ENCODE measurements around the gene TMEM271. TPM values are rescaled to one million over a fixed set of nuclear protein-coding genes. Genes with fewer than 3 reads are reported as not detected.

Gene TMEM271
- total and polyA plus RNA-seq, 10 of the 15 experiments (the other 5 are each of a cell fraction or from before 2014, with no cell fraction given) = not detected

GRCh38 chr4:566508-567295, 9.4 kb downstream of the TMEM271 start:
- H3K9me3 ChIP-seq (replicated peaks; ENCODE audit: control insufficient read depth, insufficient read depth, low read length) = no peaks in the 10 kb centered on the region; the same call in 2 of the 3 replicates
- no peak overlapping the region for H2AFZ ChIP-seq (ENCODE audit: control insufficient read depth, low read depth, low read length)
- SMC1A ChIA-PET (ENCODE audit: uncharacterized antibody, unreplicated experiment) = no interaction called here
- H4K20me1 ChIP-seq (ENCODE audit: control insufficient read depth, insufficient read depth) = no peaks in the 10 kb centered on the region
- WGBS (ENCODE audit: insufficient coverage, insufficient replicate concordance, low lambda C conversion rate, missing lambda C conversion rate) = 0% methylated on average over 1 of the region's 2 CpGs
- no peaks in the 10 kb centered on the region for H3K79me2 ChIP-seq (ENCODE audit: control insufficient read depth, insufficient read depth, low read length)
- TF ChIP-seq PKNOX1 (IDR thresholded peaks at IDR 0.05) = no peak
- RAD21 ChIA-PET (ENCODE audit: unreplicated experiment) = no interaction called here
- no peaks in the 10 kb centered on the region for H3K4me1 ChIP-seq (ENCODE audit: control insufficient read depth, insufficient read depth, low read length)
- no peaks in the 10 kb centered on the region for H3K36me3 ChIP-seq (ENCODE audit: control insufficient read depth in 2 of 2, insufficient read depth in 2 of 2, low read length in 1 of 2)
- ATAC-seq (no peak), DNase-seq (ENCODE audit: low read depth, low spot score) (no peak), FAIRE-seq (no peak)
- H3K4me2 ChIP-seq (ENCODE audit: control insufficient read depth, insufficient read depth) = no peak overlapping the region
- BruUV-seq (replicated peaks) = no TSS peak
- intact Hi-C loops (cut with micrococcal nuclease; ENCODE audit: unreplicated experiment) (no loop called here), in situ Hi-C loops (cut with MboI) (no loop called here)
- H3K27ac ChIP-seq (ENCODE audit: control insufficient read depth, insufficient read depth) = no peak overlapping the region
- no peaks in the 10 kb centered on the region for H3K27me3 ChIP-seq (replicated peaks in 1 of 2; ENCODE audit: control insufficient read depth in 2 of 2, insufficient read depth in 2 of 2, low read length in 1 of 2)
- H3K4me3 ChIP-seq = no peak overlapping the region
- CTCF ChIA-PET = no interaction called here
- H3K9ac ChIP-seq (ENCODE audit: control insufficient read depth, insufficient read depth, low read length) = no peak overlapping the region
- POLR2A ChIA-PET = no interaction called here

- Histone ChIP-seq H3K4me1 (ENCODE audit: control insufficient read depth, insufficient read depth, low read length) (no peaks in the 10 kb centered on the region), H3K4me2 (ENCODE audit: control insufficient read depth, insufficient read depth) (no peak overlapping the region), H3K27ac (ENCODE audit: control insufficient read depth, insufficient read depth) (no peak overlapping the region), H3K79me2 (ENCODE audit: control insufficient read depth, insufficient read depth, low read length) (no peaks in the 10 kb centered on the region), H3K9me3 (replicated peaks; ENCODE audit: control insufficient read depth, insufficient read depth, low read length) (no peaks in the 10 kb centered on the region; the same call in 2 of the 3 replicates), H3K36me3 (ENCODE audit: control insufficient read depth in 2 of 2, insufficient read depth in 2 of 2, low read length in 1 of 2) (no peaks in the 10 kb centered on the region), H3K4me3 (no peak overlapping the region), H3K27me3 (replicated peaks in 1 of 2; ENCODE audit: control insufficient read depth in 2 of 2, insufficient read depth in 2 of 2, low read length in 1 of 2) (no peaks in the 10 kb centered on the region), H4K20me1 (ENCODE audit: control insufficient read depth, insufficient read depth) (no peaks in the 10 kb centered on the region), H2AFZ (ENCODE audit: control insufficient read depth, low read depth, low read length) (no peak overlapping the region), H3K9ac (ENCODE audit: control insufficient read depth, insufficient read depth, low read length) (no peak overlapping the region)
- FAIRE-seq = no peak
- no TSS peak for BruUV-seq (replicated peaks)
- no peak for ATAC-seq
- intact Hi-C loops (cut with micrococcal nuclease; ENCODE audit: unreplicated experiment) = no loop called here
- 85% methylated on average over 7 of the region's 7 CpGs for WGBS (ENCODE audit: insufficient coverage, insufficient replicate concordance, low lambda C conversion rate, missing lambda C conversion rate)
- DNase-seq (ENCODE audit: low read depth, low spot score) = no peak
- CTCF ChIA-PET = no interaction called here
- POLR2A ChIA-PET = no interaction called here
- in situ Hi-C loops (cut with MboI) = no loop called here
- SMC1A ChIA-PET (ENCODE audit: uncharacterized antibody, unreplicated experiment) = no interaction called here
- RAD21 ChIA-PET (ENCODE audit: unreplicated experiment) = no interaction called here
- TF ChIP-seq CTCF (IDR thresholded peaks at IDR 0.05 in 2 of 3, conservative IDR thresholded peaks at IDR 0.05 in 1 of 3; ENCODE audit: control insufficient read depth in 2 of 3, extremely low read depth in 1 of 3, insufficient read depth in 1 of 3, low read depth in 3 of 3, low read length in 3 of 3) (no peak), JUNB (IDR thresholded peaks at IDR 0.05) (no peak), MEF2B (IDR thresholded peaks at IDR 0.05; ENCODE audit: partially characterized antibody, poor library complexity, severe bottlenecking) (no peak), SIX5 (IDR thresholded peaks at IDR 0.05; ENCODE audit: low read depth, low read length, severe bottlenecking) (no peak), CBX5 (IDR thresholded peaks at IDR 0.05; ENCODE audit: low read depth) (no peak), ZNF687 (IDR thresholded peaks at IDR 0.05) (no peak), SREBF2 (IDR thresholded peaks at IDR 0.05; ENCODE audit: low read length) (no peak), ZNF622 (IDR thresholded peaks at IDR 0.05) (no peak)
These were observed 10.1 kb downstream of the TMEM271 start for GRCh38 chr4:566035-566434.
